ENCODE data around the gene ANKS1B. TPM values are rescaled to one million over a fixed set of nuclear protein-coding genes. Genes with fewer than 3 reads are reported as not detected.
"Not testable (repeated sequence)": the region's sequence is repeated elsewhere in the genome, so short reads cannot be mapped to it uniquely, and the experiment has no call there.

ANKS1B gene
- polyA plus RNA-seq, 1 experiment: 0.27 TPM

GRCh38 chr12:98973395-98973794 is 1011.3 kb downstream of the ANKS1B start:
- no peak overlapping the region for H3K4me3 ChIP-seq (ENCODE audit: low read depth, low read length)
- H3K27me3 ChIP-seq (ENCODE audit: control insufficient read depth, insufficient read depth, low read length): no peaks in the 10 kb centered on the region
- H3K36me3 ChIP-seq (ENCODE audit: control insufficient read depth, insufficient read depth, low read length): no peaks in the 10 kb centered on the region
- ChIA-PET CTCF (interaction anchor here (1.2 kb wide), 1 partner anchor 25 kb away, joined by 5 read pairs; no protein-coding TSS in a partner anchor), POLR2A (no interaction called here)
- DNase-seq (ENCODE audit: low read depth): no peak
- no peak for TF ChIP-seq CTCF (IDR thresholded peaks at IDR 0.05; ENCODE audit: insufficient read depth, low read depth, low read length)

GRCh38 chr12:98970950-98971349 is 1013.8 kb downstream of the ANKS1B start:
- POLR2A ChIA-PET: no interaction called here
- H3K27me3 ChIP-seq (ENCODE audit: control insufficient read depth, insufficient read depth, low read length): no peaks in the 10 kb centered on the region
- H3K36me3 ChIP-seq (ENCODE audit: control insufficient read depth, insufficient read depth, low read length): no peaks in the 10 kb centered on the region
- CTCF ChIA-PET: no interaction called here
- no peak overlapping the region for H3K4me3 ChIP-seq (ENCODE audit: low read depth, low read length)
- DNase-seq (ENCODE audit: low read depth): no peak
- no peak for TF ChIP-seq CTCF (IDR thresholded peaks at IDR 0.05; ENCODE audit: insufficient read depth, low read depth, low read length)

GRCh38 chr12:98970210-98970609 is 1014.5 kb downstream of the ANKS1B start:
- TF ChIP-seq CTCF (IDR thresholded peaks at IDR 0.05; ENCODE audit: insufficient read depth, low read depth, low read length): no peak
- POLR2A ChIA-PET: no interaction called here

GRCh38 chr12:98968896-98969295 is 1015.8 kb downstream of the ANKS1B start:
- ChIA-PET CTCF (no interaction called here), POLR2A (no interaction called here)
- Histone ChIP-seq H3K27me3 (ENCODE audit: control insufficient read depth, insufficient read depth, low read length) (no peaks in the 10 kb centered on the region), H3K4me3 (ENCODE audit: low read depth, low read length) (no peak overlapping the region), H3K36me3 (ENCODE audit: control insufficient read depth, insufficient read depth, low read length) (no peaks in the 10 kb centered on the region)
- TF ChIP-seq CTCF (IDR thresholded peaks at IDR 0.05; ENCODE audit: insufficient read depth, low read depth, low read length): no peak
- DNase-seq (ENCODE audit: low read depth): no peak

More at GRCh38 chr12:98970210-98970609, 1014.5 kb downstream of the ANKS1B start:
- H3K27me3 ChIP-seq (ENCODE audit: control insufficient read depth, insufficient read depth, low read length): no peaks in the 10 kb centered on the region
- no peaks in the 10 kb centered on the region for H3K36me3 ChIP-seq (ENCODE audit: control insufficient read depth, insufficient read depth, low read length)
- CTCF ChIA-PET: no interaction called here
- no peak for DNase-seq (ENCODE audit: low read depth)
- no peak overlapping the region for H3K4me3 ChIP-seq (ENCODE audit: low read depth, low read length)

GRCh38 chr12:98957135-98957534 is 1027.6 kb downstream of the ANKS1B start:
- CTCF ChIA-PET: interaction anchor here (0.7 kb wide), 1 partner anchor 42 kb away, joined by 3 read pairs; no protein-coding TSS in a partner anchor
- H3K27me3 ChIP-seq (ENCODE audit: control insufficient read depth, insufficient read depth, low read length); POLR2A ChIA-PET; H3K36me3 ChIP-seq (ENCODE audit: control insufficient read depth, insufficient read depth, low read length); DNase-seq (ENCODE audit: low read depth); H3K4me3 ChIP-seq (ENCODE audit: low read depth, low read length): not testable (repeated sequence)

- 0 out of 2 replicates have a peak, but pooled peaks have one; percentile 11 for TF ChIP-seq CTCF (IDR thresholded peaks at IDR 0.05; ENCODE audit: insufficient read depth, low read depth, low read length)
- Histone ChIP-seq H3K4me3 (ENCODE audit: low read depth, low read length) (no peak overlapping the region), H3K27me3 (ENCODE audit: control insufficient read depth, insufficient read depth, low read length) (no peaks in the 10 kb centered on the region), H3K36me3 (ENCODE audit: control insufficient read depth, insufficient read depth, low read length) (no peaks in the 10 kb centered on the region)
- DNase-seq (ENCODE audit: low read depth): no peak
- ChIA-PET POLR2A (no interaction called here), CTCF (interaction anchor here (1.2 to 1.6 kb wide), 2 partner anchors 10 to 17 kb away, joined by 3 read pairs; no protein-coding TSS in a partner anchor)
Measured at GRCh38 chr12:98955284-98955683, 1029.5 kb downstream of the ANKS1B start.
